ENCODE measurements around the gene FUCA2.

Gene FUCA2

DNA sequence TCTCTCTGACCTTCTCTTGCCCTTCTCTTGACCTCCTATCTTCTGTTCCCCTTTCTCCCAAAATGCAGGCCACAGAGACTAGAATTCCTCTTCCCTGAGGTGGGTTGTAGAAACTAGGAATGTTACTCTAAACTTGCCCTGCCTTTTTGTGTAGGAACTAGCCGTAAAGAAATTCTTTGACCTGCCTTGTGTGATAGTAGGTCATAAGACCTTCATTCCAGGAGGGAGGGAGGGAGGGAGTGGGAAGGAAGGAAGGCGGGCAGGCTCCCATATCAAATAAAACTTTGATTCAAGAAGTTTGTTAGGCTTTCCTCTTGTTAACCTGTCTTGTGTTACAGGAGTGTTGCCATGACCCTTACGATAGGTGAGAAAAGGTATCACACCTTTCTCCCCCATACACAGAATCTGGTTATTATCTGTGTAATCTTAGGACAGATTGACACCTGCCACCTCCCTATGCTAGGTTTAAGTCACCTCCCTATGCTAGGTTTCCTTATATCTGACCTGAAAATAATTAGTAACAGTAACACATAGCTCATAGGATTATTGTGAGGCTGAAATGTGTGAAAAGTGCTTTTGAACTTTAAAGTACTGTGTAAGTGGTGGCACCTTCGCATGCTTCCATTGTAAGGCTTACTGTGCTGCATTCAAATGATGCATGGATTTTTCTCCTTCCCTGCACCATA lies 32.6 kb upstream of the FUCA2 start:
- POLR2A ChIA-PET (ENCODE audit: low non-redundant PET), result no interaction called here
- no peak for TF ChIP-seq CTCF (conservative IDR thresholded peaks at IDR 0.05; ENCODE audit: low read depth)
- DNase-seq (ENCODE audit: low spot score), result no peak
- no peak overlapping the region for H3K27ac ChIP-seq
- CTCF ChIA-PET, result no interaction called here

GRCh38 chr6:143543435-143543834 lies 31.9 kb upstream of the FUCA2 start:
- TF ChIP-seq CTCF (conservative IDR thresholded peaks at IDR 0.05; ENCODE audit: low read depth), result no peak
- DNase-seq (ENCODE audit: low spot score), result no peak
- H3K27ac ChIP-seq, result no peak overlapping the region
- ChIA-PET POLR2A (ENCODE audit: low non-redundant PET) (no interaction called here), CTCF (interaction anchor here (0.6 kb wide), 1 partner anchor 8 kb away, joined by 3 read pairs; no protein-coding TSS in a partner anchor)

DNA sequence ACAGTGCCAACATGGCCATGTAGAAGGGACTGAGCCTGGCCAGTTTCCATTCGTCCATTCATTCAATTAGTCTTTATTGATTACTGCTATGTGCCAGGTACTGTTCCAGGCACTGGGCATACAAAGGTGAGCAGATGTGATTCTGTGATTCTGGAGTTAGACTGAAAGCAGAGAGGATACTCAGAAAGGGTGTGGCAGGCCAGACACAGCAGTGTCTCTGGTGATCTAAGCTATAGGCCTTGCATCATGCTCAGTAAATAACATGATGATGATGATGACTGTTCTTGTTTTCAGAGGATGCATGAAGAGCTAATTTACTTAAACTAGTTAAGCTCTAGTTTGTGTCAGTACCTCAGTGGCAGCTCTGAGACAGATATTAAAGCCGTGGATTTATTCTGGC lies 31.4 kb upstream of the FUCA2 start:
- no peak overlapping the region for H3K27ac ChIP-seq
- CTCF ChIA-PET, result interaction anchor here (0.6 kb wide), 1 partner anchor 7 kb away, joined by 3 read pairs; no protein-coding TSS in a partner anchor
- POLR2A ChIA-PET (ENCODE audit: low non-redundant PET), result no interaction called here
- no peak for DNase-seq (ENCODE audit: low spot score)
- no peak for TF ChIP-seq CTCF (conservative IDR thresholded peaks at IDR 0.05; ENCODE audit: low read depth)

DNA sequence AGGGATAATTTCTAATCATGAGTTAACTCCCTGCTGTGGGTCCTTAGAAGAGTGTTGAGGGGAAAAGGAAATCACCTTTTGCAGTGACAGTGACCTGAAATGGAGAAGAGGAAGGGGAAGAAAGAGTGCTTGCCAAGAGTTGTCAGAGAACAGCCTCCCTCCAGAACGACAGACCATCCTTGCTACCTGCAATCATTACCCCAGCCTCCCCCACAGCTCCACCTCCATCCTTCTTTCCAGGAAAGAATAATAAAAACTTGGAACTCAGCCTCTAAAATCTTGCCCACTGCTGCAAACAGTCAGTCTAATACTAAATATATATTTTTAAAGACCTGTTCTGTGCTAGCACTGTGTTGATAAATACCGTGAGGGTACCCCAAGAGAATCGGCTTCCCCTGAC lies 28.7 kb upstream of the FUCA2 start:
- ChIA-PET POLR2A (ENCODE audit: low non-redundant PET) (no interaction called here), CTCF (no interaction called here)
- DNase-seq (ENCODE audit: low spot score), result no peak
- H3K27ac ChIP-seq, result no peak overlapping the region
- TF ChIP-seq CTCF (conservative IDR thresholded peaks at IDR 0.05; ENCODE audit: low read depth), result no peak

- TF ChIP-seq CTCF (conservative IDR thresholded peaks at IDR 0.05; ENCODE audit: low read depth), result no peak
- ChIA-PET POLR2A (ENCODE audit: low non-redundant PET) (no interaction called here), CTCF (no interaction called here)
- no peak overlapping the region for H3K27ac ChIP-seq
- DNase-seq (ENCODE audit: low spot score), result no peak
These were observed 28.2 kb upstream of the FUCA2 start for GRCh38 chr6:143539734-143540133.

- no peak for TF ChIP-seq CTCF (conservative IDR thresholded peaks at IDR 0.05; ENCODE audit: low read depth)
These were observed 27.6 kb upstream of the FUCA2 start for GRCh38 chr6:143539106-143539505.

More at GRCh38 chr6:143539106-143539505, 27.6 kb upstream of the FUCA2 start:
- H3K27ac ChIP-seq, result no peak overlapping the region
- DNase-seq (ENCODE audit: low spot score), result no peak
- ChIA-PET CTCF (no interaction called here), POLR2A (ENCODE audit: low non-redundant PET) (no interaction called here)
